ENCODE measurements around the gene GLCCI1. TPM values are rescaled to one million over a fixed set of nuclear protein-coding genes. Genes with fewer than 3 reads are reported as not detected.

The GLCCI1 gene
- polyA plus RNA-seq, 2 of the 4 experiments (the other 2 are of a cell fraction): 1.2 to 2.8 TPM

DNA sequence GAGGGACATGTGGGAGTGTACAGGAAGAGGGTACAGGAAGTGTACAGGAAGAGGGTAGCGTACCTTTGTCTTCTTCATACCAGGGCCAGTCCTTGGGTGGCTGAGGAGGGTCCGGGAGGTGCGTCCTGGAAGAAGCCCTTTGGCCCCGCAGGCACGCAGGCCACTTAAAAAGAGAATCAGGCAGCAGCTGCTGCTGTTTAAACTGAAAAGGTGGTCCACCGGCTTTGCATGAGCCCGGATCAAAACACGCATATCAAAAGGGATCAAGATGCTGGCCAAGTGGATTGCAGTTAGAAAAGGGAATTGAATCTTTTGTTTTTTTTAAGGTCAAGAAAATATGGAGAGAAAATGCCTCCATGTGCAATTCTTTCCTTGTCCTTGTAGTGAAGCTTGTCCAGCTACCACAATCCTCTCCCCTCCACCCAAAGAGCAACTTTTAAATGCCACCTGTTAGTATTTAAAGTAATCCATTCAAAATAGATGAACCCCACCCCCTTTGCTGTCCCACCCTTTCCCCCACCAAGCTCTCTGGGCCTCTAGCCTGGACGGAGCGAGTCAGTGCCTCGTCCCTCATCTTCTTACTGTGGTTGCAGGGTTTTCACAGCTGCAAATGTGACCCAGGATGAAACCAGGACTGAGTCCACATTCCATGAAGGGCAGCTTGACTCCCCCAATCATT is 142.8 kb downstream of the GLCCI1 start:
- no peaks in the 10 kb centered on the region for H3K4me1 ChIP-seq

DNA sequence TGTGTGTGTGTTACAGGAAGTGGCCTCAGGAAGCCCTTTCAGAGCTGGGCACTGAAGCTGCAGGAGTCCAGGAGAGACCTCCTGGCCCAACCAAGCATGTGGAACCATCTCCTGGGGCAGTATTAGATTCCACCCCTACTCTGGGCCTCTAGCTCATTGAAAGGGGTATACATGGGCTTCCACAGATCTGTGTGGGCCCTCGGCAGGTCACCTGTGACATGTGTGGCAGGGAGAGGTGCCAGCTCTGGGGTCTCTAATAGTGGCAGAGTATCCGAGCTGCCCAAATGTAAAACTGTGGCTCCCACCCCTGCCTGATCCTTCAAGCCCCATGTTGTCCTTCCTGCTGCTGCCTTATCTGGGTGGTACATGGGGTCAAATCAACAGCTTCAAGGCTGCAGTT is 144.1 kb downstream of the GLCCI1 start:
- no peaks in the 10 kb centered on the region for H3K9me3 ChIP-seq
- no peak overlapping the region for H3K4me2 ChIP-seq
- no peak overlapping the region for H3K27ac ChIP-seq
- WGBS (ENCODE audit: missing lambda C conversion rate): 65% methylated on average over 2 of the region's 2 CpGs
- H3K4me3 ChIP-seq: no peak overlapping the region
- CTCF ChIA-PET: no interaction called here
- ATAC-seq (no peak), DNase-seq (ENCODE audit: low read depth in 1 of 2, low spot score in 1 of 2) (no peak), FAIRE-seq (no peak)
- H3K4me1 ChIP-seq: no peaks in the 10 kb centered on the region
- TF ChIP-seq ZFP36 (IDR thresholded peaks at IDR 0.05; ENCODE audit: borderline replicate concordance, partially characterized antibody): no peak
- TF ChIP-seq, protein P1, sequence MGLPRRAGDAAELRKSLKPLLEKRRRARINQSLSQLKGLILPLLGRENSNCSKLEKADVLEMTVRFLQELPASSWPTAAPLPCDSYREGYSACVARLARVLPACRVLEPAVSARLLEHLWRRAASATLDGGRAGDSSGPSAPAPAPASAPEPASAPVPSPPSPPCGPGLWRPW (IDR thresholded peaks at IDR 0.05): no peak
- no peak for TF ChIP-seq ZSCAN20 (CRISPR knock-in tag; IDR thresholded peaks at IDR 0.05)
- TF ChIP-seq KDM5A (IDR thresholded peaks at IDR 0.05): no peak
- TF ChIP-seq HDAC2 (IDR thresholded peaks at IDR 0.05): no peak
- TF ChIP-seq NPAS2 (CRISPR knock-in tag; IDR thresholded peaks at IDR 0.05; ENCODE audit: borderline replicate concordance): no peak
- TF ChIP-seq, protein P2, sequence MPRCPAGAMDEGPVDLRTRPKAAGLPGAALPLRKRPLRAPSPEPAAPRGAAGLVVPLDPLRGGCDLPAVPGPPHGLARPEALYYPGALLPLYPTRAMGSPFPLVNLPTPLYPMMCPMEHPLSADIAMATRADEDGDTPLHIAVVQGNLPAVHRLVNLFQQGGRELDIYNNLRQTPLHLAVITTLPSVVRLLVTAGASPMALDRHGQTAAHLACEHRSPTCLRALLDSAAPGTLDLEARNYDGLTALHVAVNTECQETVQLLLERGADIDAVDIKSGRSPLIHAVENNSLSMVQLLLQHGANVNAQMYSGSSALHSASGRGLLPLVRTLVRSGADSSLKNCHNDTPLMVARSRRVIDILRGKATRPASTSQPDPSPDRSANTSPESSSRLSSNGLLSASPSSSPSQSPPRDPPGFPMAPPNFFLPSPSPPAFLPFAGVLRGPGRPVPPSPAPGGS (IDR thresholded peaks at IDR 0.05): no peak
- no peak for TF ChIP-seq HEYL (CRISPR knock-in tag; IDR thresholded peaks at IDR 0.05)
- TF ChIP-seq CBX2 (IDR thresholded peaks at IDR 0.05; ENCODE audit: borderline replicate concordance, low read depth): no peak
- TF ChIP-seq, protein P3, sequence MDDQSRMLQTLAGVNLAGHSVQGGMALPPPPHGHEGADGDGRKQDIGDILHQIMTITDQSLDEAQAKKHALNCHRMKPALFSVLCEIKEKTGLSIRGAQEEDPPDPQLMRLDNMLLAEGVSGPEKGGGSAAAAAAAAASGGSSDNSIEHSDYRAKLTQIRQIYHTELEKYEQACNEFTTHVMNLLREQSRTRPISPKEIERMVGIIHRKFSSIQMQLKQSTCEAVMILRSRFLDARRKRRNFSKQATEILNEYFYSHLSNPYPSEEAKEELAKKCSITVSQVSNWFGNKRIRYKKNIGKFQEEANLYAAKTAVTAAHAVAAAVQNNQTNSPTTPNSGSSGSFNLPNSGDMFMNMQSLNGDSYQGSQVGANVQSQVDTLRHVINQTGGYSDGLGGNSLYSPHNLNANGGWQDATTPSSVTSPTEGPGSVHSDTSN (IDR thresholded peaks at IDR 0.05): no peak
- TF ChIP-seq CEBPB (IDR thresholded peaks at IDR 0.05): no peak
- TF ChIP-seq, protein P4, sequence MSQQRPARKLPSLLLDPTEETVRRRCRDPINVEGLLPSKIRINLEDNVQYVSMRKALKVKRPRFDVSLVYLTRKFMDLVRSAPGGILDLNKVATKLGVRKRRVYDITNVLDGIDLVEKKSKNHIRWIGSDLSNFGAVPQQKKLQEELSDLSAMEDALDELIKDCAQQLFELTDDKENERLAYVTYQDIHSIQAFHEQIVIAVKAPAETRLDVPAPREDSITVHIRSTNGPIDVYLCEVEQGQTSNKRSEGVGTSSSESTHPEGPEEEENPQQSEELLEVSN (IDR thresholded peaks at IDR 0.05; ENCODE audit: borderline replicate concordance, low read depth): no peak
- TF ChIP-seq MAZ (IDR thresholded peaks at IDR 0.05; ENCODE audit: borderline replicate concordance, low read depth, low read length): no peak
- no peak for TF ChIP-seq ESRRA (IDR thresholded peaks at IDR 0.05; ENCODE audit: borderline replicate concordance, low read length)
- TF ChIP-seq CBX8 (IDR thresholded peaks at IDR 0.05): no peak
- no peak for TF ChIP-seq MAFK (IDR thresholded peaks at IDR 0.05; ENCODE audit: partially characterized antibody)
- TF ChIP-seq, protein P5, sequence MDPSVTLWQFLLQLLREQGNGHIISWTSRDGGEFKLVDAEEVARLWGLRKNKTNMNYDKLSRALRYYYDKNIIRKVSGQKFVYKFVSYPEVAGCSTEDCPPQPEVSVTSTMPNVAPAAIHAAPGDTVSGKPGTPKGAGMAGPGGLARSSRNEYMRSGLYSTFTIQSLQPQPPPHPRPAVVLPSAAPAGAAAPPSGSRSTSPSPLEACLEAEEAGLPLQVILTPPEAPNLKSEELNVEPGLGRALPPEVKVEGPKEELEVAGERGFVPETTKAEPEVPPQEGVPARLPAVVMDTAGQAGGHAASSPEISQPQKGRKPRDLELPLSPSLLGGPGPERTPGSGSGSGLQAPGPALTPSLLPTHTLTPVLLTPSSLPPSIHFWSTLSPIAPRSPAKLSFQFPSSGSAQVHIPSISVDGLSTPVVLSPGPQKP (IDR thresholded peaks at IDR 0.05; ENCODE audit: low read depth, low read length): no peak
- TF ChIP-seq, protein P6, sequence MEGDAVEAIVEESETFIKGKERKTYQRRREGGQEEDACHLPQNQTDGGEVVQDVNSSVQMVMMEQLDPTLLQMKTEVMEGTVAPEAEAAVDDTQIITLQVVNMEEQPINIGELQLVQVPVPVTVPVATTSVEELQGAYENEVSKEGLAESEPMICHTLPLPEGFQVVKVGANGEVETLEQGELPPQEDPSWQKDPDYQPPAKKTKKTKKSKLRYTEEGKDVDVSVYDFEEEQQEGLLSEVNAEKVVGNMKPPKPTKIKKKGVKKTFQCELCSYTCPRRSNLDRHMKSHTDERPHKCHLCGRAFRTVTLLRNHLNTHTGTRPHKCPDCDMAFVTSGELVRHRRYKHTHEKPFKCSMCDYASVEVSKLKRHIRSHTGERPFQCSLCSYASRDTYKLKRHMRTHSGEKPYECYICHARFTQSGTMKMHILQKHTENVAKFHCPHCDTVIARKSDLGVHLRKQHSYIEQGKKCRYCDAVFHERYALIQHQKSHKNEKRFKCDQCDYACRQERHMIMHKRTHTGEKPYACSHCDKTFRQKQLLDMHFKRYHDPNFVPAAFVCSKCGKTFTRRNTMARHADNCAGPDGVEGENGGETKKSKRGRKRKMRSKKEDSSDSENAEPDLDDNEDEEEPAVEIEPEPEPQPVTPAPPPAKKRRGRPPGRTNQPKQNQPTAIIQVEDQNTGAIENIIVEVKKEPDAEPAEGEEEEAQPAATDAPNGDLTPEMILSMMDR (IDR thresholded peaks at IDR 0.05): no peak
- TF ChIP-seq ZNF302 (CRISPR knock-in tag; IDR thresholded peaks at IDR 0.05): no peak
- POLR2A ChIA-PET: no interaction called here

More for the DNA sequence above, 142.8 kb downstream of the GLCCI1 start:
- no peak overlapping the region for H3K4me2 ChIP-seq
- WGBS (ENCODE audit: missing lambda C conversion rate): 56% methylated on average over 10 of the region's 11 CpGs
- H3K9me3 ChIP-seq: no peaks in the 10 kb centered on the region
- TF ChIP-seq, protein P7, sequence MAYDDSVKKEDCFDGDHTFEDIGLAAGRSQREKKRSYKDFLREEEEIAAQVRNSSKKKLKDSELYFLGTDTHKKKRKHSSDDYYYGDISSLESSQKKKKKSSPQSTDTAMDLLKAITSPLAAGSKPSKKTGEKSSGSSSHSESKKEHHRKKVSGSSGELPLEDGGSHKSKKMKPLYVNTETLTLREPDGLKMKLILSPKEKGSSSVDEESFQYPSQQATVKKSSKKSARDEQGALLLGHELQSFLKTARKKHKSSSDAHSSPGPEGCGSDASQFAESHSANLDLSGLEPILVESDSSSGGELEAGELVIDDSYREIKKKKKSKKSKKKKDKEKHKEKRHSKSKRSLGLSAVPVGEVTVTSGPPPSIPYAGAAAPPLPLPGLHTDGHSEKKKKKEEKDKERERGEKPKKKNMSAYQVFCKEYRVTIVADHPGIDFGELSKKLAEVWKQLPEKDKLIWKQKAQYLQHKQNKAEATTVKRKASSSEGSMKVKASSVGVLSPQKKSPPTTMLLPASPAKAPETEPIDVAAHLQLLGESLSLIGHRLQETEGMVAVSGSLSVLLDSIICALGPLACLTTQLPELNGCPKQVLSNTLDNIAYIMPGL (CRISPR knock-in tag; IDR thresholded peaks at IDR 0.05; ENCODE audit: borderline replicate concordance): no peak
- TF ChIP-seq, protein P4 (IDR thresholded peaks at IDR 0.05; ENCODE audit: borderline replicate concordance, low read depth): no peak
- TF ChIP-seq, protein P8, sequence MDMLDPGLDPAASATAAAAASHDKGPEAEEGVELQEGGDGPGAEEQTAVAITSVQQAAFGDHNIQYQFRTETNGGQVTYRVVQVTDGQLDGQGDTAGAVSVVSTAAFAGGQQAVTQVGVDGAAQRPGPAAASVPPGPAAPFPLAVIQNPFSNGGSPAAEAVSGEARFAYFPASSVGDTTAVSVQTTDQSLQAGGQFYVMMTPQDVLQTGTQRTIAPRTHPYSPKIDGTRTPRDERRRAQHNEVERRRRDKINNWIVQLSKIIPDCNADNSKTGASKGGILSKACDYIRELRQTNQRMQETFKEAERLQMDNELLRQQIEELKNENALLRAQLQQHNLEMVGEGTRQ (IDR thresholded peaks at IDR 0.05): no peak
- no peak for TF ChIP-seq KDM5A (IDR thresholded peaks at IDR 0.05)
- no peak for TF ChIP-seq MYC (IDR thresholded peaks at IDR 0.05; ENCODE audit: borderline replicate concordance, low read length)
- no peak for TF ChIP-seq ZSCAN20 (CRISPR knock-in tag; IDR thresholded peaks at IDR 0.05)
- no peak for TF ChIP-seq POLR2A (IDR thresholded peaks at IDR 0.05; ENCODE audit: low read length)
- TF ChIP-seq EHMT2 (IDR thresholded peaks at IDR 0.05; ENCODE audit: low read depth): no peak
- no peak for TF ChIP-seq NFE2L2 (conservative IDR thresholded peaks at IDR 0.05; ENCODE audit: low read length)
- TF ChIP-seq CEBPB (IDR thresholded peaks at IDR 0.05): no peak
- TF ChIP-seq POLR2AphosphoS2 (conservative IDR thresholded peaks at IDR 0.05; ENCODE audit: low read length): no peak
- no peak for TF ChIP-seq NPAS2 (CRISPR knock-in tag; IDR thresholded peaks at IDR 0.05; ENCODE audit: borderline replicate concordance)
- no peak for TF ChIP-seq JUN (IDR thresholded peaks at IDR 0.05)
- no peak for TF ChIP-seq SREBF2 (IDR thresholded peaks at IDR 0.05)
- no peak overlapping the region for H3K27ac ChIP-seq
- FAIRE-seq (no peak), ATAC-seq (no peak), DNase-seq (ENCODE audit: low read depth in 1 of 2, low spot score in 1 of 2) (no peak)
- ChIA-PET CTCF (no interaction called here), POLR2A (no interaction called here)
- H3K4me3 ChIP-seq: no peak overlapping the region
